HepG2 (cell line): ENCODE results near the gene OAS2. TPM values are rescaled to one million over a fixed set of nuclear protein-coding genes. Genes with fewer than 3 reads are reported as not detected.

ENCODE experiments used
- ATAC-seq: fragments of 200-7000 bp; cut with Tn5 transposase; 3 replicates; pipeline ENCODE4 v1.9.1; 2020; ENCODE audit warnings: mild to moderate bottlenecking, moderate library complexity
- BruUV-seq: library from RNA; stranded (reverse); fragments of 400-500 nt; replicated peaks from 2 replicates; lab custom pipeline; 2021; lab: Mats Ljungman, UMichigan
- CTCF ChIA-PET: fragments of 300-600 bp; formaldehyde crosslinking; extraction: SDS; loops from one replicate; lab custom pipeline; 2021; ENCODE audit warnings: low total read pairs, inconsistent platforms, low intra/inter-chr PET ratio; lab: Yijun Ruan, JAX
- POLR2A ChIA-PET: fragments of 350-600 bp; sonication (Branson Sonifier 250); formaldehyde crosslinking; loops from one replicate; lab custom pipeline; 2020; ENCODE audit warnings: antibody characterized with exemption, inconsistent platforms; lab: Yijun Ruan, JAX
- DNase-seq: peaks from one replicate; pipeline ENCODE4 v3.0.0-alpha.2; 2015; ENCODE audit warnings: low spot score
- FAIRE-seq: peaks from 3 replicates; lab custom pipeline; 2011; peaks lifted over from hg19 to GRCh38; lab: Jason Lieb, UNC
- H2AFZ ChIP-seq: one replicate; pipeline ENCODE4 v1.6.1; 2011; ENCODE audit warnings: low read length, inconsistent platforms
- H3K27ac ChIP-seq: fragments of 300-600 bp; 3 replicates; pipeline ENCODE4 v1.8.0; 2011; ENCODE audit warnings: mixed run types, mild to moderate bottlenecking, mixed read lengths, low read length, inconsistent platforms; ENCODE audit not compliant: insufficient read depth; ENCODE audit errors: extremely low read length
- H3K27me3 ChIP-seq, 2 experiments: fragments of 200-600 bp in 1 of 2; 2 replicates in 1 of 2; 3 replicates in 1 of 2; pipeline versions ENCODE4 v1.6.0 to v1.8.0; 2011; ENCODE audit warnings: low read length in 2 of 2, mild to moderate bottlenecking in 2 of 2, moderate library complexity in 2 of 2, inconsistent platforms in 1 of 2; ENCODE audit not compliant: insufficient read depth in 2 of 2, control insufficient read depth in 1 of 2
- H3K36me3 ChIP-seq, 2 experiments: fragments of 200-600 bp in 1 of 2; replicated peaks in 1 of 2; 2 replicates in 1 of 2; 3 replicates in 1 of 2; pipeline versions ENCODE4 v1.5.1 to v1.8.0; 2011; ENCODE audit warnings: low read length in 2 of 2, inconsistent platforms in 1 of 2; ENCODE audit not compliant: insufficient read depth in 2 of 2, control insufficient read depth in 1 of 2
- H3K4me1 ChIP-seq: 2 replicates; pipeline ENCODE4 v1.5.1; 2012; ENCODE audit warnings: low read length, inconsistent platforms; ENCODE audit not compliant: insufficient read depth
- H3K4me2 ChIP-seq: 2 replicates; pipeline ENCODE4 v1.6.0; 2011; ENCODE audit warnings: low read depth, low read length, inconsistent platforms
- H3K4me3 ChIP-seq, 3 experiments: fragments of 200-600 bp in 1 of 3; sonication (generic), shearing (Covaris generic) in 1 of 3; replicated peaks in 1 of 3; 2 replicates each; pipeline ENCODE4 v1.5.1; 2011 to 2016; ENCODE audit warnings: low read length in 3 of 3, inconsistent platforms in 2 of 3, low read depth in 2 of 3, mild to moderate bottlenecking in 2 of 3, control low read depth in 1 of 3, mixed read lengths in 1 of 3; ENCODE audit not compliant: insufficient read depth in 1 of 3
- H3K79me2 ChIP-seq: one replicate; pipeline ENCODE4 v1.6.1; 2011; ENCODE audit warnings: low read length, inconsistent platforms; ENCODE audit not compliant: insufficient read depth
- H3K9ac ChIP-seq: 2 replicates; pipeline ENCODE4 v1.6.0; 2011; ENCODE audit warnings: mild to moderate bottlenecking, low read depth, low read length, inconsistent platforms; ENCODE audit not compliant: insufficient read depth
- H3K9me3 ChIP-seq: 2 replicates; pipeline ENCODE4 v1.5.1; 2012; ENCODE audit warnings: mild to moderate bottlenecking, low read length
- H4K20me1 ChIP-seq: 2 replicates; pipeline ENCODE4 v1.6.0; 2011; ENCODE audit warnings: inconsistent platforms, mild to moderate bottlenecking, low read length, moderate library complexity; ENCODE audit not compliant: insufficient read depth
- ETV5 ChIP-seq: IDR thresholded peaks from 2 replicates; pipeline ENCODE4 v1.6.1; 2018; ENCODE audit warnings: missing biosample characterization, missing genetic modification reagents, inconsistent platforms, borderline replicate concordance
- RAD51 ChIP-seq: fragments of 450-650 bp; IDR thresholded peaks from 2 replicates; pipeline ENCODE4 v1.6.1; 2016; ENCODE audit warnings: borderline replicate concordance
- USF2 ChIP-seq, 2 experiments: sonication (generic) in 1 of 2; formaldehyde crosslinking in 1 of 2; IDR thresholded peaks; 2 replicates each; pipeline versions ENCODE4 v1.5.1 to v1.6.1; 2011 to 2020; ENCODE audit warnings: borderline replicate concordance in 1 of 2, low read depth in 1 of 2, low read length in 1 of 2, mild to moderate bottlenecking in 1 of 2, missing genetic modification reagents in 1 of 2, moderate library complexity in 1 of 2
- ZNF318 ChIP-seq: sonication (generic); formaldehyde crosslinking; IDR thresholded peaks from 2 replicates; pipeline ENCODE4 v1.4.0; 2020; ENCODE audit warnings: mild to moderate bottlenecking, missing genetic modification reagents
- ZNF564 ChIP-seq: sonication (generic); formaldehyde crosslinking; IDR thresholded peaks from 2 replicates; pipeline ENCODE4 v1.8.1; 2023; ENCODE audit warnings: mild to moderate bottlenecking, missing genetic modification reagents
- ZNF773 ChIP-seq: sonication (generic); formaldehyde crosslinking; IDR thresholded peaks from 2 replicates; pipeline ENCODE4 v1.4.0; 2020; ENCODE audit warnings: missing genetic modification reagents, borderline replicate concordance
- WGBS: methylation state at CpG from one replicate; pipeline ENCODE4 v1.1.6; 2017; ENCODE audit warnings: low lambda C conversion rate; 5-methylcytosine and 5-hydroxymethylcytosine counted together
- in situ Hi-C: cut with HindIII; loops from 2 replicates; pipeline ENCODE4 v1.10.0; 2017; ENCODE audit warnings: low pct_unique_long_range_greater_than_20kb; ENCODE audit not compliant: extremely low pct_ligation_motif_present
- intact Hi-C: fragments of 100-400 bp; cut with micrococcal nuclease; formaldehyde crosslinking; loops from one replicate; pipeline ENCODE4 v1.10.0; 2022; ENCODE audit not compliant: unreplicated experiment
- polyA plus RNA-seq, 8 experiments: library from polyadenylated mRNA; depleted of rRNA in 3 of 8; stranded (reverse) in 7 of 8; unstranded in 1 of 8; fragments of >200 nt; fragmentation: Illumina TruSeq in 4 of 8; extraction: Trizol in 4 of 8; gene quantifications; 2 replicates each; pipeline versions ENCODE4 v1.2.1 to v1.2.3, GENCODE V29; 2011 to 2016; ENCODE audit warnings: low read depth in 4 of 8, missing spikeins in 1 of 8, mixed read lengths in 1 of 8; ENCODE audit not compliant: insufficient read depth in 1 of 8
- total RNA-seq, 5 experiments: library from RNA; depleted of rRNA; stranded (reverse); fragments of >200 nt; fragmentation: Illumina TruSeq; extraction: Trizol; gene quantifications; 2 replicates each; pipeline ENCODE4 v1.2.3, GENCODE V29; 2016; ENCODE audit warnings: low read depth in 1 of 5

Gene OAS2
- total and polyA plus RNA-seq, 2 of the 13 experiments (the other 11 are each of a cell fraction or from before 2014, with no cell fraction given): 0.05 to 0.24 TPM

DNA sequence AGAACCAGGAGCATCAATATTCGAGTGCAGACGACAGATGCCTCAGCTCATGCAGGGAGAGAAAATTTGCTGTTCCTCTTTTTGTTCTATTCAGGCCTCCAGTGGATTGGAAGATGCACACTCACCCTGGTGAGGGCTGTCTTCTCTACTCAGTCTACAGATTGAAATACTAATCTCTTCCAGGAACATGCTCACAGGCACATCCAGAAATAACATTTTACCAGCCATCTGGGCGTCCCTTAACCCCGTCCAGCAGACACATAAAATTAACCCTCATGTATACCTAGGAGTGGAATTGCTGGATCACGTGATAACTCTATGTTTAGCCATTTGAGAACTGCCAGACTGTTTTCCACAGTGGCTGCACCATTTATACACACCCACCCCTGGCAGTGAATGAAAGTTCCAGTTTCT lies 4.5 kb upstream of the OAS2 start:
- ChIA-PET CTCF (no interaction called here), POLR2A (no interaction called here)
- no peak overlapping the region for H3K4me2 ChIP-seq
- H3K4me1 ChIP-seq: peaks cover 14% of the 10 kb centered on the region
- H3K27ac ChIP-seq: no peak overlapping the region
- no peak for ATAC-seq
- BruUV-seq: no TSS peak
- H3K9ac ChIP-seq: no peak overlapping the region
- peaks cover 0 to 2% of the 10 kb centered on the region in 2 experiments; a peak in 1 of 5 replicates for H3K27me3 ChIP-seq
- intact Hi-C loops (no loop called here), in situ Hi-C loops (no loop called here)
- no peaks in the 10 kb centered on the region for H3K36me3 ChIP-seq
- H3K9me3 ChIP-seq: no peaks in the 10 kb centered on the region
- H3K79me2 ChIP-seq: no peaks in the 10 kb centered on the region
- FAIRE-seq: no peak
- peak; percentile 58; the same call in 1 of the 2 replicates for TF ChIP-seq RAD51
- TF ChIP-seq ETV5 (CRISPR knock-in tag): no peak
- TF ChIP-seq USF2 (IDR thresholded peaks at IDR 0.05; ENCODE audit: low read depth, low read length): 0 out of 2 replicates have a peak, but pooled peaks have one; percentile 6
- TF ChIP-seq USF2 (CRISPR knock-in tag; IDR thresholded peaks at IDR 0.05; ENCODE audit: borderline replicate concordance): no peak
- DNase-seq: no peak
- 20% methylated on average over 5 of the region's 5 CpGs for WGBS
- H3K4me3 ChIP-seq: no peak overlapping the region
- H4K20me1 ChIP-seq: no peaks in the 10 kb centered on the region
- H2AFZ ChIP-seq: no peak overlapping the region

GRCh38 chr12:112974904-112975303 lies 3.4 kb upstream of the OAS2 start:
- ATAC-seq: no peak
- WGBS: 48% methylated on average over 7 of the region's 7 CpGs
- POLR2A ChIA-PET: no interaction called here
- no peaks in the 10 kb centered on the region for H3K79me2 ChIP-seq
- peaks cover 16% of the 10 kb centered on the region for H3K4me1 ChIP-seq
- in situ Hi-C loops (no loop called here), intact Hi-C loops (loop anchor here (5.0 kb wide), 1 partner anchor 73 kb away; no protein-coding TSS in a partner anchor)
- H3K9me3 ChIP-seq: no peaks in the 10 kb centered on the region
- H3K27ac ChIP-seq: no peak overlapping the region
- no peak for FAIRE-seq
- no peak overlapping the region for H3K4me3 ChIP-seq
- no peak for DNase-seq
- no peaks in the 10 kb centered on the region for H4K20me1 ChIP-seq
- H3K36me3 ChIP-seq: no peaks in the 10 kb centered on the region
- CTCF ChIA-PET: no interaction called here
- no peak overlapping the region for H3K4me2 ChIP-seq
- no peak overlapping the region for H2AFZ ChIP-seq
- H3K27me3 ChIP-seq: peaks cover 0 to 2% of the 10 kb centered on the region in 2 experiments; a peak in 1 of 5 replicates
- no peak overlapping the region for H3K9ac ChIP-seq
- BruUV-seq: no TSS peak
- TF ChIP-seq ZNF773 (CRISPR knock-in tag): no peak
- TF ChIP-seq ZNF564 (CRISPR knock-in tag): no peak
- TF ChIP-seq ZNF318 (CRISPR knock-in tag): no peak
